Thoracic aorta (tissue), 2 donors: Measurements from ENCODE around the gene SDK1. TPM values are rescaled to one million over a fixed set of nuclear protein-coding genes. Genes with fewer than 3 reads are reported as not detected.
A peak's percentile ranks its signal among the peaks of the same experiment; 100 is the strongest.

Experiments
- ATAC-seq: fragments of 150-250 bp; one replicate; pipeline ENCODE4 v1.8.0; 2017; ENCODE audit warnings: low read depth; ENCODE audit not compliant: insufficient number of reproducible peaks, low FRiP score
- DNase-seq: peaks from one replicate; pipeline ENCODE4 v3.0.0-alpha.2; 2020; ENCODE audit warnings: low spot score
- H3K27ac ChIP-seq, 2 donors: fragments of 200-600 bp; sonication (generic); 1 replicate in 1 of 2; 2 replicates in 1 of 2; pipeline ENCODE4 v1.5.1; 2016; ENCODE audit warnings: mild to moderate bottlenecking in 2 of 2, moderate library complexity in 2 of 2
- H3K27me3 ChIP-seq: fragments of 200-600 bp; sonication (generic); replicated peaks from 2 replicates; pipeline ENCODE4 v1.6.0; 2016; ENCODE audit warnings: mild to moderate bottlenecking; ENCODE audit not compliant: insufficient read depth
- H3K36me3 ChIP-seq: fragments of 200-600 bp; sonication (generic); one replicate; pipeline ENCODE4 v1.5.1; 2016
- H3K4me1 ChIP-seq, 2 donors: fragments of 200-600 bp; sonication (generic); 1 replicate in 1 of 2; 2 replicates in 1 of 2; pipeline versions ENCODE4 v1.5.1 to v1.6.0; 2016; ENCODE audit warnings: low read depth in 2 of 2, mild to moderate bottlenecking in 1 of 2; ENCODE audit not compliant: control insufficient read depth in 1 of 2
- H3K4me3 ChIP-seq: fragments of 200-600 bp; sonication (generic); 2 replicates; pipeline ENCODE4 v1.5.1; 2016; ENCODE audit warnings: mild to moderate bottlenecking
- H3K9me3 ChIP-seq: fragments of 200-600 bp; sonication (generic); 2 replicates; pipeline ENCODE4 v1.5.1; 2016
- total RNA-seq, 2 donors: library from RNA; depleted of rRNA; stranded (reverse); fragments of >200 nt; gene quantifications; one replicate each; pipeline versions ENCODE4 v1.1.0 to v1.2.3, GENCODE V29; 2016
- TF ChIP-seq, protein P1 (sequence below): fragments of 200-600 bp; sonication (generic); IDR thresholded peaks from one replicate; pipeline ENCODE4 v1.5.1; 2019; ENCODE audit warnings: antibody characterized with exemption

Gene SDK1
- total RNA-seq, 2 donors from 2014 or later, result 27.5 to 29.2 TPM

DNA sequence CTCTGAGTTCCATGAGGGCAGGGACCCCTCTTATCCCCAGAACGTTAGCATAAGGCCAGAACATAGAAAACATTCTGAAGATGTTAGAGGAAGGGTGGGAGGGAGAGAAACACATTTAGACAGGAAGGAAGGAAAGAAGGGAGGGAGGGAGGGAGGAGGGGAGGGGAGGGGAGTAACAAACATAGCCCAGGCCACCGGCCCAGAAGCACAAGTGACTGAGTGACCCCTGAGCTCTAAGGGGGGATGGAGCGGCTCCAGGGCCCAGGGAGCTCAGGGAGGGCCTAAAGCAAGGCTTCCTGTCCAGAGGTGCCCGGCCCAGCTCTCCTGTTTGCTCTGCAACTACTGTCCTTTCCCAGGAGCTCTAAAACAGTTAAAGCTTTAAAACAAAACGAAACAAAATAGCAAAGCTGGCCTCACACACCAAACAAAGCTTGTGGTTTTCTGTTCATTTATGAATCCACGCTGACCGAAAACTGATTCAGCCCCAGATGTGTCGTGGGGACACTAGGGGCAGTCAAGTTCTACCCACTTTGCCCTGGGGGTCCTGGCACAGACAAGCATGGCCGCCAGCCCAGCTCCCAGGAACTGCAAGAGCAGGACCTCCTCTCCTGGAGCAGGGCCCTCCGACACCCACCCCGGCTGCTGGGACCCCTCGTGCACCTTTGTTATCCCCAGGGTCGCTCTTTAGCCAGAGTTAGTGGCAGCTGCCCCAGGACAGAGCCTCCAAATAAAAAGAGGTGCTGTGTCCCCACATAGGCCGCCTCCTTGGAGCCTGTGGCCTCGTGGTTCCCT lies 884.9 kb downstream of the SDK1 start:
- no peak overlapping the region for H3K4me3 ChIP-seq
- peaks cover 0 to 31% of the 10 kb centered on the region in 2 donors for H3K4me1 ChIP-seq
- H3K27me3 ChIP-seq, result no peaks in the 10 kb centered on the region
- no peaks in the 10 kb centered on the region for H3K9me3 ChIP-seq
- DNase-seq (no peak), ATAC-seq (no peak)
- H3K36me3 ChIP-seq, result no peaks in the 10 kb centered on the region
- TF ChIP-seq, protein P1, sequence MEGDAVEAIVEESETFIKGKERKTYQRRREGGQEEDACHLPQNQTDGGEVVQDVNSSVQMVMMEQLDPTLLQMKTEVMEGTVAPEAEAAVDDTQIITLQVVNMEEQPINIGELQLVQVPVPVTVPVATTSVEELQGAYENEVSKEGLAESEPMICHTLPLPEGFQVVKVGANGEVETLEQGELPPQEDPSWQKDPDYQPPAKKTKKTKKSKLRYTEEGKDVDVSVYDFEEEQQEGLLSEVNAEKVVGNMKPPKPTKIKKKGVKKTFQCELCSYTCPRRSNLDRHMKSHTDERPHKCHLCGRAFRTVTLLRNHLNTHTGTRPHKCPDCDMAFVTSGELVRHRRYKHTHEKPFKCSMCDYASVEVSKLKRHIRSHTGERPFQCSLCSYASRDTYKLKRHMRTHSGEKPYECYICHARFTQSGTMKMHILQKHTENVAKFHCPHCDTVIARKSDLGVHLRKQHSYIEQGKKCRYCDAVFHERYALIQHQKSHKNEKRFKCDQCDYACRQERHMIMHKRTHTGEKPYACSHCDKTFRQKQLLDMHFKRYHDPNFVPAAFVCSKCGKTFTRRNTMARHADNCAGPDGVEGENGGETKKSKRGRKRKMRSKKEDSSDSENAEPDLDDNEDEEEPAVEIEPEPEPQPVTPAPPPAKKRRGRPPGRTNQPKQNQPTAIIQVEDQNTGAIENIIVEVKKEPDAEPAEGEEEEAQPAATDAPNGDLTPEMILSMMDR, result no peak
- no peak overlapping the region for H3K27ac ChIP-seq

DNA sequence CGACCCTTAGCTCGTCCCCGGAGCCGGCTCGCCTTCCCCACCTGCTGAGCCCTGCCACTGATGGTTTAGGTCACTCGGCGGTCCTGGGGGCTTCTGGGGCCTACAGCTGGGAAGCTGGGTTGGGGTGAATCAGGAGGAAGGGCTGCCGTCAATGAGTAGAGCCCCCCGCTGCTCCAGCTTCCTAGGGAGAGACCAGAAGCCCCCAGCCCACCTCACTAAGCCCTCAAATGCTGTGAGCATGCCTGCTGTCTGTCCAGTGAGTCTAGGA lies 885.4 kb downstream of the SDK1 start:
- Histone ChIP-seq H3K27me3 (no peaks in the 10 kb centered on the region), H3K4me3 (no peak overlapping the region), H3K4me1 (peaks cover 0 to 31% of the 10 kb centered on the region in 2 donors), H3K27ac (no peak overlapping the region), H3K9me3 (no peaks in the 10 kb centered on the region), H3K36me3 (no peaks in the 10 kb centered on the region)
- TF ChIP-seq, protein P1, result no peak
- no peak for ATAC-seq
- DNase-seq, result no peak

DNA sequence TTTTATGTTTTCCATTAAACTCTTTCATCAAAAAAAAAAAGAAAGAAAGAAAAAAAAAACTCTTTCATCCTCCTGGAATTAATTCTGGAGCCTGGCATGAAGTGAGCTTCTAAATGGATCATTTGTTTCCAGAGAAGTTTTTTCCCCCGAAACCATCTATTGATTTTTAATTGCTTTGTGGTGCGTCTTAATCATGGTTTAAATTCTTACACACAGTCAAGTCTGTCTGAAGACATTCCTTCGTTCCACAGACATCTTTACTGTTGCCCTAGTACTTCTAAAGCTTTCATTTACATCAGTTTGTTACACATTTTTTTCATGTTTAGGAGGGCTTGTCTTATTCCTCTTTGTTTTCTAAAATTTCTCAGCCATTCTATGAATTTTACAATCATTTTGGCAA lies 887.6 kb downstream of the SDK1 start:
- peak overlapping the region; percentile 51 for H3K4me3 ChIP-seq
- DNase-seq (no peak), ATAC-seq (no peak)
- no peaks in the 10 kb centered on the region for H3K36me3 ChIP-seq
- H3K4me1 ChIP-seq, result peaks cover 0 to 15% of the 10 kb centered on the region in 2 donors
- H3K9me3 ChIP-seq, result no peaks in the 10 kb centered on the region
- TF ChIP-seq, protein P1, result no peak
- no peak overlapping the region for H3K27ac ChIP-seq
- H3K27me3 ChIP-seq, result no peaks in the 10 kb centered on the region

DNA sequence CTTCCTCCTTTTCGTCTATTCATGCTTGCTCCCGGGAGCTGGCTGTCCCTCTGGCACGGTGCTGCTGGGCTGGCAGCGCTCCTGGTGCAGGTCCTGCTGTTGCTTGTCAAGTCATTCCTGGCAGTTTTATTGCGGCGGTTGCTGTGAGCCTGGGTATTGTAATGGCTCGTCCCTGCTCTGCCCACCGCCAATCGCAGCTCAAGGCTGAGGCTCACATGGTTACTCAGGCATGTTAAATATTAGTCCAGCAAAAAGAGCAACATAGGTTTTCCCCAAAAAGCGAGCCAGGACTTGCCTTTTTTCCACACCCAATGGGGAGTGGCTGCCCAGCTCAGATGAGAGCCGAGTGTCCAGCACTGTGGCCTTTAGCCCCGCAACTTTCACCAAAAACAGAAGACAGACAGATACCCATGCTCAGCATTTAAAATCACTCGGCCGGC lies 888.1 kb downstream of the SDK1 start:
- Histone ChIP-seq H3K9me3 (no peaks in the 10 kb centered on the region), H3K27ac (peak overlapping the region in 1 of 2 donors; percentile 37), H3K27me3 (no peaks in the 10 kb centered on the region), H3K4me1 (peaks cover 0 to 10% of the 10 kb centered on the region in 2 donors), H3K36me3 (no peaks in the 10 kb centered on the region), H3K4me3 (peak overlapping the region; percentile 51)
- ATAC-seq (peak; percentile 51), DNase-seq (peak; percentile 68)
- TF ChIP-seq, protein P1, result no peak

DNA sequence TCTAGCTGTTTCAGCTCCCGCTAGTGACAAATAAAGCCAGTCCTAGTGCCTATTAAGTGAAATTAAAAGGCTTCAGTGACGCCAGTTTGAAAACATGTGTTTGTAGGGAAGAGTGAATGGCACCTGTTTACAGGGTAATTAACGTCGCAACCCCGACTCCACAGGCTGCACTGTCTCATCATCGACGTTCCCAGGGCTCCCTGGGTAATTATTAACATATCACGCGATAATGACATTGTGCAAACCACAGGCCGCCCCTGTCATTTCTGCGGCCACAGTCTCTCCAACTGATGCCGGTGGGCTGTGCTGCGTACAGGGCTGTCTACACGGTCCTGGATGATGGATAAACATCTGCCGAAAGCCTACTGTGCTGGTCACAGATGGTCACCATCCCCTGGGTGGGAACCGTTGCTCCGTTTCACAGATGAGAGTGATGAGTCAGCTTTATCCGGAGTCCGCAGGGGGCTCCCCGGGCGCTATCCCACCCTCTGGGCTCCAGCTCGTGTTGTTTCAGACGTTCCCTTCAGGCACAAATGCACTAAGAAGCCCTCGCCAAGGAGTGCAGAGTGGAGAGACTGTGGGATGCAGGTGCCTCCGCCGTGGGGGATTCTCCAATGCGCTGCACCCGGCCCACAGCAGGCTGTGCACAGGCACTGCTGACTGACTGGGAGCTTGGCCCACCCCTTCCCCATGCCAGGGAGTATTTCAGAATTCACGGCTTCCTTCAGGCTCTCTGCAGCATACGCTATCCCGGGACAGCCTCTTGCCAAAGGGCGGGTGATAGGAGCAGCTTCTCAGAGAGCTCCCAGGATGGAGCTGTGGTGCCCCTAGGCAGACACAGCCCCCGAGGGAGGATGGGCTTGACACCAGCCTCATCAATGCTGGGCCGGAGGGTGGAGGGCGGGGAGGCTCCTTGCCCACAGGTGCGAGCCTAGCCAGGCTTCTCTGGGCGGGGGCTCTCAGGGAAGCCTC lies 889.2 kb downstream of the SDK1 start:
- Histone ChIP-seq H3K36me3 (no peaks in the 10 kb centered on the region), H3K27me3 (no peaks in the 10 kb centered on the region), H3K27ac (no peak overlapping the region), H3K4me3 (no peak overlapping the region), H3K4me1 (peaks cover 0 to 9% of the 10 kb centered on the region in 2 donors), H3K9me3 (no peaks in the 10 kb centered on the region)
- ATAC-seq (no peak), DNase-seq (no peak)
- TF ChIP-seq, protein P1, result no peak
